Mesenchymal stem cell (in vitro differentiated cells and primary cell): ENCODE measurements around the gene TTC38. TPM values are rescaled to one million over a fixed set of nuclear protein-coding genes. Genes with fewer than 3 reads are reported as not detected.

ENCODE experiments used
- DNase-seq: peaks from one replicate; pipeline ENCODE4 v3.0.0-alpha.2; 2013
- H2AFZ ChIP-seq: one replicate; pipeline ENCODE4 v1.6.1; 2013; ENCODE audit warnings: low read depth, mild to moderate bottlenecking, control low read depth, inconsistent platforms, low read length, moderate library complexity
- H2AK5ac ChIP-seq: 2 replicates; pipeline ENCODE4 v1.6.1; 2013; ENCODE audit warnings: low read length, moderate library complexity, mild to moderate bottlenecking, inconsistent platforms; ENCODE audit not compliant: severe bottlenecking
- H2BK120ac ChIP-seq: one replicate; pipeline ENCODE4 v1.6.1; 2013; ENCODE audit warnings: low read depth, mild to moderate bottlenecking, inconsistent platforms, low read length, moderate library complexity
- H2BK12ac ChIP-seq, 2 experiments: one replicate each; pipeline ENCODE4 v1.6.1; 2013; ENCODE audit warnings: inconsistent platforms in 2 of 2, low read length in 2 of 2, mild to moderate bottlenecking in 2 of 2, moderate library complexity in 2 of 2, control low read depth in 1 of 2
- H2BK15ac ChIP-seq: one replicate; pipeline ENCODE4 v1.6.1; 2013; ENCODE audit warnings: mild to moderate bottlenecking, low read depth, inconsistent platforms; ENCODE audit not compliant: poor library complexity, severe bottlenecking
- H2BK5ac ChIP-seq: 2 replicates; pipeline ENCODE4 v1.6.1; 2013; ENCODE audit warnings: low read depth, mild to moderate bottlenecking, low read length, control low read depth, inconsistent platforms; ENCODE audit not compliant: poor library complexity, severe bottlenecking
- H3K14ac ChIP-seq, 2 experiments: one replicate each; pipeline ENCODE4 v1.6.1; 2013; ENCODE audit warnings: inconsistent platforms in 2 of 2, low read length in 2 of 2, control low read depth in 1 of 2, mild to moderate bottlenecking in 1 of 2, moderate library complexity in 1 of 2
- H3K18ac ChIP-seq, 2 experiments: one replicate each; pipeline ENCODE4 v1.6.1; 2013; ENCODE audit warnings: inconsistent platforms in 2 of 2, low read length in 2 of 2, control low read depth in 1 of 2, low read depth in 1 of 2, mild to moderate bottlenecking in 1 of 2
- H3K23ac ChIP-seq, 2 experiments: one replicate each; pipeline ENCODE4 v1.6.1; 2013; ENCODE audit warnings: inconsistent platforms in 2 of 2, low read length in 2 of 2, mild to moderate bottlenecking in 2 of 2, moderate library complexity in 2 of 2, control low read depth in 1 of 2
- H3K27ac ChIP-seq: 2 replicates; pipeline ENCODE4 v1.5.1; 2013; ENCODE audit warnings: mild to moderate bottlenecking, moderate library complexity, low read length, control low read depth, inconsistent platforms; ENCODE audit not compliant: poor library complexity, severe bottlenecking
- H3K27me3 ChIP-seq, 2 experiments: 2 replicates each; pipeline versions ENCODE4 v1.6.1 to v1.7.0; 2013; ENCODE audit warnings: low read length in 2 of 2, mild to moderate bottlenecking in 2 of 2, moderate library complexity in 2 of 2, control low read depth in 1 of 2, inconsistent platforms in 1 of 2; ENCODE audit not compliant: control insufficient read depth in 1 of 2, insufficient read depth in 1 of 2
- H3K36me3 ChIP-seq, 2 experiments: 2 replicates each; pipeline versions ENCODE4 v1.6.1 to v1.7.0; 2013; ENCODE audit warnings: low read length in 2 of 2, control low read depth in 1 of 2, inconsistent platforms in 1 of 2, low read depth in 1 of 2, mild to moderate bottlenecking in 1 of 2; ENCODE audit not compliant: insufficient read depth in 2 of 2, control insufficient read depth in 1 of 2
- H3K4ac ChIP-seq, 2 experiments: one replicate each; pipeline ENCODE4 v1.6.1; 2013; ENCODE audit warnings: inconsistent platforms in 2 of 2, low read length in 2 of 2, mild to moderate bottlenecking in 2 of 2, moderate library complexity in 2 of 2, control low read depth in 1 of 2, low read depth in 1 of 2
- H3K4me1 ChIP-seq: 2 replicates; pipeline ENCODE4 v1.6.1; 2013; ENCODE audit warnings: low read depth, low read length, control low read depth; ENCODE audit not compliant: control insufficient read depth, insufficient read depth
- H3K4me2 ChIP-seq: 2 replicates; pipeline ENCODE4 v1.6.1; 2013; ENCODE audit warnings: low read length, mild to moderate bottlenecking, inconsistent platforms; ENCODE audit not compliant: poor library complexity, severe bottlenecking
- H3K4me3 ChIP-seq, 2 experiments: 2 replicates each; pipeline versions ENCODE4 v1.5.1 to v1.7.0; 2013; ENCODE audit warnings: low read length in 2 of 2, mild to moderate bottlenecking in 2 of 2, control low read depth in 1 of 2, low read depth in 1 of 2; ENCODE audit not compliant: insufficient read depth in 1 of 2
- H3K79me1 ChIP-seq: replicated peaks from 2 replicates; pipeline ENCODE4 v1.6.1; 2013; ENCODE audit warnings: mild to moderate bottlenecking, control low read depth, low read length, inconsistent platforms; ENCODE audit not compliant: poor library complexity, severe bottlenecking
- H3K9ac ChIP-seq: 2 replicates; pipeline ENCODE4 v1.7.0; 2013; ENCODE audit warnings: mild to moderate bottlenecking, low read length, moderate library complexity
- H3K9me3 ChIP-seq: 2 replicates; pipeline ENCODE4 v1.7.0; 2013; ENCODE audit warnings: mild to moderate bottlenecking, low read length; ENCODE audit not compliant: control insufficient read depth
- H4K8ac ChIP-seq: one replicate; pipeline ENCODE4 v1.6.1; 2013; ENCODE audit warnings: inconsistent platforms, mild to moderate bottlenecking, low read length, moderate library complexity
- H4K91ac ChIP-seq: one replicate; pipeline ENCODE4 v1.6.1; 2013; ENCODE audit warnings: mild to moderate bottlenecking, low read length, inconsistent platforms
- WGBS: methylation state at CpG from one replicate; pipeline ENCODE4 v1.1.7; 2013; ENCODE audit warnings: mixed read lengths; 5-methylcytosine and 5-hydroxymethylcytosine counted together
- polyA plus RNA-seq, 2 experiments: library from polyadenylated mRNA; stranded (reverse); fragments of 200-250 nt; gene quantifications; one replicate each; pipeline ENCODE4 v1.2.3, GENCODE V29; 2013

Gene TTC38
- 14.3 TPM for polyA plus RNA-seq (2013, experiment 1 of 2)
- polyA plus RNA-seq (2013, experiment 2 of 2): 14.1 TPM

DNA sequence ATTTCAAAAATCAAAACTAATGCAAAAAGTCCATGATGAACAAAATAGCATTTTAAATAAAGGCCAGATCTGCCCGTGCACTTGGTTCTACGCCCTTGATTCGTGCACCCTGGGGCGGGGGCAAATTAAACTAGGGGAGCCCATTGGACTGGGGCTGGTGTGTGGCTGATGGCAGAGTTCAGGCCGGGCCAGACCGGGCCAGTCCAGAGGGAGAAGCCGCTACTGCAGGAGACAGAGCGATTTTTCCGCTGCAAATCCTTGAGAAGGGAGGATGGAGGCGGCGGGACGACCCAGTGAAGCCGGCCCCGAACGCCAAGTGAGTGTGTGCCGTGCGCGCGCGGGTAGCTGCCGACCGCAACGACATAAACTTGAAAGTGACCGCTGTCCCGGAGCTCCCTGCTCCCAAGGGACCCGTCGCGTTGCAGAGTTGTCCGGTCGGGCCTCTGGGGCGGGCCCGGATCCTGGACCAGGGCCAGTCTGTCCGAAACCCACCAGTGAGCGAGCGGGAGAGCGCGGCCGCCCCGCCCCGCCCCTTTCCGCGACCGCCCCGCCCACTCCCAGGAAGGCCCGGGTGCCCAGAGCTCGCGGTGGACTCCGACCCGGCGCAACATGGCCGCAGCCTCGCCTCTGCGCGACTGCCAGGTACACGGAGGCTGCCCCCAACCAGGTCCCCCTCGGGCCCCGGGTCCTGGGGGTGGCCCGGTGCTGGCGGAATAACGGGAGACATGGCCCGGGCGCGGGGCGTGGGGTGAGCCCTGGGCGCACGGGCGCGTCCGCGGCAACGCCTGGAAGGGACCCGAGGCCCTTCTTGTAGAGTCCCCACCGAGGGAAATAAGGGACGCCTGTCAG, at the start of gene TTC38:
Gene TTC38, plus strand, starts transcription at position 578 of the 849 bp plus-strand sequence. Its CDS starts 32 bp downstream, at position 610.
- Histone ChIP-seq H3K4me1 (peaks cover 21% of the 10 kb centered on the region), H4K91ac (peak within 1 kb of the TSS; percentile 89), H3K79me1 (peaks cover 21% of the 10 kb centered on the region), H3K27ac (no peak within 1 kb of the TSS), H3K14ac (peak within 1 kb of the TSS in 1 of 2 experiments; percentile 95), H3K4ac (peak within 1 kb of the TSS; percentile 81 to 85), H3K4me3 (peak within 1 kb of the TSS; percentile 84 to 96), H2BK120ac (peak within 1 kb of the TSS; percentile 82), H3K18ac (peak within 1 kb of the TSS; percentile 89 to 98), H4K8ac (peak within 1 kb of the TSS; percentile 81), H2BK12ac (peak within 1 kb of the TSS in 1 of 2 experiments; percentile 15), H3K27me3 (peaks cover 0 to 9% of the 10 kb centered on the region in 2 experiments), H3K4me2 (peak within 1 kb of the TSS; percentile 72), H2BK5ac (peak within 1 kb of the TSS; percentile 35), H3K9ac (peak within 1 kb of the TSS; percentile 89), H3K36me3 (peaks cover 11 to 18% of the 10 kb centered on the region in 2 experiments), H3K9me3 (no peaks in the 10 kb centered on the region), H2AFZ (peak within 1 kb of the TSS; percentile 94), H3K23ac (peak within 1 kb of the TSS in 1 of 2 experiments; percentile 59), H2BK15ac (peak within 1 kb of the TSS; percentile 99), H2AK5ac (no peak within 1 kb of the TSS)
- 4% methylated on average over 72 of the region's 74 CpGs for WGBS
- peak; percentile 87 for DNase-seq

DNA sequence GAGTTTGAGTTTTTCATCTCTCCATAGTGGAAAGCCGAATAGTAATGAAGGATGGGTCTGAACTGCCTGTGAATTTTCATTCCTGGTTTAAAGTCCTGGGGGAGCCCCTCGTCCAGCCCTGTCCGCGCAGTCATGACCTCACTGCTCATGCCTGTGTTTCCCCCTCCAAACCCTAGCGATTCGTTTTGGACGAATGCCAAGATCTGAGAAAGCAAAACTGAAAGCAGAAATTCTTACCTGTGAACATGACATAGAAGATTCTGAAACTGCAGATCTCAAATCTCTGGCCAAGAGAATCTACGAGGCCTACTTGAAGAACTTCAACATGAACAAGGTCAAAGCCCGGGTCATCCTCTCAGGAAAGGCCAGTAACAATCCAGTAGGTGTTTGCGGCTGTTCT, 48.2 kb upstream of the TTC38 start:
- H3K4ac ChIP-seq: no peak overlapping the region
- H2BK120ac ChIP-seq: no peak overlapping the region
- H2BK5ac ChIP-seq: no peak overlapping the region
- H2AFZ ChIP-seq: no peak overlapping the region
- H3K23ac ChIP-seq: no peak overlapping the region
- H2BK12ac ChIP-seq: no peak overlapping the region
- H4K8ac ChIP-seq: no peak overlapping the region
- no peak overlapping the region for H3K4me3 ChIP-seq
- no peaks in the 10 kb centered on the region for H3K9me3 ChIP-seq
- no peak overlapping the region for H3K18ac ChIP-seq
- no peaks in the 10 kb centered on the region for H3K79me1 ChIP-seq
- H3K14ac ChIP-seq: no peak overlapping the region
- no peaks in the 10 kb centered on the region for H3K4me1 ChIP-seq
- H2BK15ac ChIP-seq: no peak overlapping the region
- H3K27me3 ChIP-seq: no peaks in the 10 kb centered on the region
- DNase-seq: no peak
- H2AK5ac ChIP-seq: no peak overlapping the region
- WGBS: 94% methylated on average over 10 of the region's 10 CpGs
- H3K9ac ChIP-seq: no peak overlapping the region
- H4K91ac ChIP-seq: no peak overlapping the region
- peaks cover 54 to 74% of the 10 kb centered on the region in 2 experiments for H3K36me3 ChIP-seq
- no peak overlapping the region for H3K27ac ChIP-seq
- no peak overlapping the region for H3K4me2 ChIP-seq

DNA sequence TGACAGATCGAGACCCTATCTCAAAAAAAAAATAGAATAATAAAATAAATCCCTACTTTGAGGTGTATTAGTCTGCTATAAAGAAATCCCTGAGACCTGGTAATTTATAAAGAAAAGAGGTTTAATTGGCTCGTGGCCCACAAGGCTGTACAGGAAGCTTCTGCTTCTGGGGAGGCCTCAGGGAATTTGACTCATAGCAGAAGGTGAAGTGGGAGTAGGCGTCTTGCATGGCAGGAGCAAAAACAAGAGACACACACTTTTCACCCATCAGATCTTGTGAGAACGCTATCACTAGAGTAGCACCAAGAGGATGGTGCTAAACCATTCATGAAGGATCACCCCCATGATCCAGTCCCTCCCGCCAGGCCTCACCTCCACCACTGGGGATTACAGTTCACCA, 46.9 kb upstream of the TTC38 start:
- no peak overlapping the region for H4K91ac ChIP-seq
- no peaks in the 10 kb centered on the region for H3K27me3 ChIP-seq
- H3K4ac ChIP-seq: no peak overlapping the region
- no peaks in the 10 kb centered on the region for H3K9me3 ChIP-seq
- H2AK5ac ChIP-seq: no peak overlapping the region
- H3K14ac ChIP-seq: no peak overlapping the region
- no peak overlapping the region for H2BK120ac ChIP-seq
- no peak overlapping the region for H2BK15ac ChIP-seq
- H3K4me2 ChIP-seq: no peak overlapping the region
- no peak overlapping the region for H4K8ac ChIP-seq
- 89% methylated on average over 4 of the region's 5 CpGs for WGBS
- H3K27ac ChIP-seq: no peak overlapping the region
- H3K4me1 ChIP-seq: no peaks in the 10 kb centered on the region
- H3K79me1 ChIP-seq: no peaks in the 10 kb centered on the region
- H3K23ac ChIP-seq: no peak overlapping the region
- H2BK12ac ChIP-seq: no peak overlapping the region
- H3K18ac ChIP-seq: no peak overlapping the region
- no peak overlapping the region for H3K4me3 ChIP-seq
- H3K9ac ChIP-seq: no peak overlapping the region
- no peak overlapping the region for H2AFZ ChIP-seq
- H3K36me3 ChIP-seq: peaks cover 57 to 75% of the 10 kb centered on the region in 2 experiments
- H2BK5ac ChIP-seq: no peak overlapping the region
- no peak for DNase-seq

DNA sequence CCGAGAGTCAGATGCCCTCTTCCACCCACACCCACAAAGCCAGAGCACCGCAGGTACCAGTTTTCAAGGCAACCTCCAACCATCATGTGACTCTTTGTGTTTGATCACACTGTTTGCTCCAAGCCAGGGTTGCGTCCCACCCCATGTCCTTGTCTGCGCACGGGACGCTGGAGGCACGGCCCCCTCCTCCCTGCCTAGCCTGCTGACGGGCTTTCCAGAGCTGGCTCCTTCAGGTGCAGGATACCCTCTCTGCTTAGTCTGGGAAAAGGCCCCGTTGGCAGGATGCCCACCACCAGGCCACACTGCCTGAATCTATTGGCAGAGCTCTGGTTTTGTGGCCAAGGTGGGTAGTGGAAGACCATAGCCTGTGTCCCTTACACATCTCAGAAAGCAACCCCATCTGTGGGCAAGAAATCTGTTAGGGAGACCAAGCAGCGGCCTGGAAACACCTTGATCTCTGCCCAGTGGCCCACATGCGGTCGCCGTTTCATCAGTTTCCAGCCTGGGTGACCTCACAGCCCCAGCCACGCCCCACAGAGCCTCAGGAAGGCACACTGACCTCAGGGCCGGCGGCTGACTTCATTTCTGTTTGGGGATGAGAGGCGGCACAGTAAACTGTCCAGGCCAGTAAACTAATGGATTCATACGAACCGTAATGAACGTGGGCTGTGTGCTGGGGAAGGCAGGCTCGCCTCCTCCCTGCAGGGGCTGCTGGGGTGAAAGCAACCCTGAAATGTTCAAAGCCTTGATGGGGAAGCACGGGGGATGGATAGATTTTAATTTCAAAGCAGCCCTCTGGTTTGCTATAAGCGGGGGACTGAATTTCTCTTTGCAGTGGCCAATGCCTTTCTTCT, 43.5 kb upstream of the TTC38 start:
- Histone ChIP-seq H2AFZ (no peak overlapping the region), H2BK120ac (no peak overlapping the region), H3K36me3 (peaks cover 43 to 51% of the 10 kb centered on the region in 2 experiments), H2AK5ac (no peak overlapping the region), H3K23ac (no peak overlapping the region), H3K4me2 (no peak overlapping the region), H3K27me3 (no peaks in the 10 kb centered on the region), H3K18ac (no peak overlapping the region), H2BK12ac (no peak overlapping the region), H3K79me1 (no peaks in the 10 kb centered on the region), H2BK15ac (no peak overlapping the region), H2BK5ac (no peak overlapping the region), H4K91ac (no peak overlapping the region), H3K9me3 (no peaks in the 10 kb centered on the region), H3K27ac (no peak overlapping the region), H3K4me3 (no peak overlapping the region), H3K4ac (no peak overlapping the region), H3K14ac (no peak overlapping the region), H3K4me1 (no peaks in the 10 kb centered on the region), H3K9ac (no peak overlapping the region), H4K8ac (no peak overlapping the region)
- no peak for DNase-seq
- 93% methylated on average over 23 of the region's 23 CpGs for WGBS
